HG02884 (cell line): ENCODE results near the gene TSSK2.
"Not testable (repeated sequence)": the region's sequence is repeated elsewhere in the genome, so short reads cannot be mapped to it uniquely, and the experiment has no call there.

ENCODE experiments used
- ATAC-seq: cut with Tn5 transposase; IDR thresholded peaks from one replicate; pipeline ENCODE4 v1.9.1; 2021; ENCODE audit warnings: mild to moderate bottlenecking, moderate library complexity; ENCODE audit not compliant: unreplicated experiment

Gene TSSK2

GRCh38 chr22:19130959-19131684, at the start of gene TSSK2:
Gene TSSK2, plus strand, starts transcription at chr22:19131308. Its CDS starts 92 bp downstream, at chr22:19131400.
- no peak for ATAC-seq

- ATAC-seq = no peak
Observed at GRCh38 chr22:19081351-19081750, 49.8 kb upstream of the TSSK2 start.

GRCh38 chr22:19082101-19082500, 49.0 kb upstream of the TSSK2 start:
- no peak for ATAC-seq

GRCh38 chr22:19082793-19083192, 48.3 kb upstream of the TSSK2 start:
- ATAC-seq = no peak

GRCh38 chr22:19084126-19084525, 47.0 kb upstream of the TSSK2 start:
- not testable (repeated sequence) for ATAC-seq

GRCh38 chr22:19084586-19084985, 46.5 kb upstream of the TSSK2 start:
- not testable (repeated sequence) for ATAC-seq

- no peak for ATAC-seq
Observed at GRCh38 chr22:19085233-19085718, 45.8 kb upstream of the TSSK2 start.

- ATAC-seq = no peak
Observed at GRCh38 chr22:19086417-19086816, 44.7 kb upstream of the TSSK2 start.

GRCh38 chr22:19086896-19087295, 44.2 kb upstream of the TSSK2 start:
- no peak for ATAC-seq

- no peak for ATAC-seq
Observed at GRCh38 chr22:19088866-19089595, 42.1 kb upstream of the TSSK2 start.

GRCh38 chr22:19090183-19090582, 40.9 kb upstream of the TSSK2 start:
- no peak for ATAC-seq

GRCh38 chr22:19090586-19091127, 40.5 kb upstream of the TSSK2 start:
- no peak for ATAC-seq

GRCh38 chr22:19092725-19093124, 38.4 kb upstream of the TSSK2 start:
- ATAC-seq = no peak

GRCh38 chr22:19094393-19094997, 36.6 kb upstream of the TSSK2 start:
- ATAC-seq = no peak

GRCh38 chr22:19096555-19096954, 34.6 kb upstream of the TSSK2 start:
- ATAC-seq = no peak

GRCh38 chr22:19097518-19097917, 33.6 kb upstream of the TSSK2 start:
- no peak for ATAC-seq

- no peak for ATAC-seq
Observed at GRCh38 chr22:19098157-19098556, 33.0 kb upstream of the TSSK2 start.

- no peak for ATAC-seq
Observed at GRCh38 chr22:19103880-19104821, 27.0 kb upstream of the TSSK2 start.

- no peak for ATAC-seq
Observed at GRCh38 chr22:19105456-19105855, 25.7 kb upstream of the TSSK2 start.
